Measurements from ENCODE around the gene HOXD13. TPM values are rescaled to one million over a fixed set of nuclear protein-coding genes. Genes with fewer than 3 reads are reported as not detected.

Gene HOXD13
- total and polyA plus RNA-seq, 2 of the 13 experiments (the other 11 are each of a cell fraction or from before 2014, with no cell fraction given), result not detected

DNA sequence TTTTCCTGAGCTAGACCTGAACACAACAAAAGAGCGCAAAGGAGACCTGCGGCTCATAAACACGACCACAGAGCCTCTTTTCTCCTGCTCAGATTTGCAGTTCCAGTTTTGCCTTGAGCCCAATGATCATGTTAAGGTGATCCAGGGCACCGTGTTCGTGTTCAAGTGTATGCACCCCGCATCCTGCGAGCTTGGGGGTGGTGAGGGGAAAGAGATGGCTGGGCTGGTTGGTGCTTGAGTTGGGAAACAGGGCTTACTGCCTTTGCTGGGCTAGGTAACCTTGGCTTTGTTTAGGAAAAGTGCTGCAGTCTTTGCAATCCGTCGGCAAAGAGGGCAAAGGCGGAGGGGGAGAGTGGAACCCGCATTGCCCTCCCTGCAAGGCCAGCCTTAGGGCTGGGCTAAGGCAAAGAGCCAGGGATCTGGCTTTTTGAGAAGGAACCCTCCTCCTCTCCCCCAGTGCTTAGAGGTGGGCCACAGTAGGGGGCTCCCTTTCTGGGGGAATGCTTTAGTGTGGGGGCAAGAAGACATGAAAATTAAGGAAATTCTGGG is 25.4 kb downstream of the HOXD13 start:
- no peak for ATAC-seq
- FAIRE-seq, result no peak
- POLR2A ChIA-PET, result no interaction called here
- Histone ChIP-seq H4K20me1 (ENCODE audit: insufficient read depth, low read length) (no peaks in the 10 kb centered on the region), H3K79me2 (ENCODE audit: insufficient read depth, low read length) (no peaks in the 10 kb centered on the region), H3K36me3 (replicated peaks in 1 of 2; ENCODE audit: control insufficient read depth in 1 of 2, insufficient read depth in 2 of 2, low read length in 2 of 2) (no peaks in the 10 kb centered on the region), H3K9me3 (ENCODE audit: low read length) (no peaks in the 10 kb centered on the region), H3K27me3 (ENCODE audit: control insufficient read depth in 1 of 2, insufficient read depth in 2 of 2, low read length in 2 of 2) (peaks cover 18 to 98% of the 10 kb centered on the region in 2 experiments), H3K4me1 (ENCODE audit: insufficient read depth, low read length) (peaks cover 14% of the 10 kb centered on the region), H2AFZ (ENCODE audit: low read length) (no peak overlapping the region), H3K27ac (ENCODE audit: extremely low read length, insufficient read depth, low read length) (no peak overlapping the region), H3K9ac (ENCODE audit: insufficient read depth, low read depth, low read length) (no peak overlapping the region), H3K4me2 (ENCODE audit: low read depth, low read length) (no peak overlapping the region), H3K4me3 (replicated peaks in 1 of 3; ENCODE audit: insufficient read depth in 1 of 3, low read depth in 2 of 3, low read length in 3 of 3) (no peak overlapping the region)
- intact Hi-C loops (cut with micrococcal nuclease; ENCODE audit: unreplicated experiment) (no loop called here), in situ Hi-C loops (cut with HindIII; ENCODE audit: extremely low pct_ligation_motif_present, low pct_unique_long_range_greater_than_20kb) (no loop called here)
- DNase-seq (ENCODE audit: low spot score), result no peak
- WGBS (ENCODE audit: low lambda C conversion rate), result 39% methylated on average over 11 of the region's 11 CpGs
- TF ChIP-seq SRSF4 (IDR thresholded peaks at IDR 0.05; ENCODE audit: low read depth, low read length, poor library complexity, severe bottlenecking) (no peak), FOXC1 (CRISPR knock-in tag; IDR thresholded peaks at IDR 0.05; ENCODE audit: borderline replicate concordance) (no peak), TCF7 (IDR thresholded peaks at IDR 0.05; ENCODE audit: low read depth) (no peak), CREM (IDR thresholded peaks at IDR 0.05) (no peak), CREM (CRISPR knock-in tag; IDR thresholded peaks at IDR 0.05) (no peak), ZNF230 (CRISPR knock-in tag; IDR thresholded peaks at IDR 0.05) (no peak), MIXL1 (CRISPR knock-in tag; IDR thresholded peaks at IDR 0.05) (no peak), SCMH1 (CRISPR knock-in tag; IDR thresholded peaks at IDR 0.05; ENCODE audit: borderline replicate concordance) (no peak), ELF1 (CRISPR knock-in tag; IDR thresholded peaks at IDR 0.05) (no peak), ZNF704 (CRISPR knock-in tag; IDR thresholded peaks at IDR 0.05; ENCODE audit: borderline replicate concordance) (no peak), BHLHE40 (IDR thresholded peaks at IDR 0.05; ENCODE audit: low read length) (no peak)
- TF ChIP-seq, protein P1, sequence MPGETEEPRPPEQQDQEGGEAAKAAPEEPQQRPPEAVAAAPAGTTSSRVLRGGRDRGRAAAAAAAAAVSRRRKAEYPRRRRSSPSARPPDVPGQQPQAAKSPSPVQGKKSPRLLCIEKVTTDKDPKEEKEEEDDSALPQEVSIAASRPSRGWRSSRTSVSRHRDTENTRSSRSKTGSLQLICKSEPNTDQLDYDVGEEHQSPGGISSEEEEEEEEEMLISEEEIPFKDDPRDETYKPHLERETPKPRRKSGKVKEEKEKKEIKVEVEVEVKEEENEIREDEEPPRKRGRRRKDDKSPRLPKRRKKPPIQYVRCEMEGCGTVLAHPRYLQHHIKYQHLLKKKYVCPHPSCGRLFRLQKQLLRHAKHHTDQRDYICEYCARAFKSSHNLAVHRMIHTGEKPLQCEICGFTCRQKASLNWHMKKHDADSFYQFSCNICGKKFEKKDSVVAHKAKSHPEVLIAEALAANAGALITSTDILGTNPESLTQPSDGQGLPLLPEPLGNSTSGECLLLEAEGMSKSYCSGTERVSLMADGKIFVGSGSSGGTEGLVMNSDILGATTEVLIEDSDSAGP (CRISPR knock-in tag; IDR thresholded peaks at IDR 0.05; ENCODE audit: borderline replicate concordance), result no peak
- TF ChIP-seq, protein P2, sequence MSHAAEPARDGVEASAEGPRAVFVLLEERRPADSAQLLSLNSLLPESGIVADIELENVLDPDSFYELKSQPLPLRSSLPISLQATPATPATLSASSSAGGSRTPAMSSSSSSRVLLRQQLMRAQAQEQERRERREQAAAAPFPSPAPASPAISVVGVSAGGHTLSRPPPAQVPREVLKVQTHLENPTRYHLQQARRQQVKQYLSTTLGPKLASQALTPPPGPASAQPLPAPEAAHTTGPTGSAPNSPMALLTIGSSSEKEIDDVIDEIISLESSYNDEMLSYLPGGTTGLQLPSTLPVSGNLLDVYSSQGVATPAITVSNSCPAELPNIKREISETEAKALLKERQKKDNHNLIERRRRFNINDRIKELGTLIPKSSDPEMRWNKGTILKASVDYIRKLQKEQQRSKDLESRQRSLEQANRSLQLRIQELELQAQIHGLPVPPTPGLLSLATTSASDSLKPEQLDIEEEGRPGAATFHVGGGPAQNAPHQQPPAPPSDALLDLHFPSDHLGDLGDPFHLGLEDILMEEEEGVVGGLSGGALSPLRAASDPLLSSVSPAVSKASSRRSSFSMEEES (CRISPR knock-in tag; IDR thresholded peaks at IDR 0.05), result no peak
- CTCF ChIA-PET (ENCODE audit: low intra/inter-chr PET ratio, low total read pairs), result no interaction called here
- no TSS peak for BruUV-seq (replicated peaks)

Measured in HepG2 (cell line).